Stomach (tissue), 9 donors: ENCODE data around the gene DMXL2. TPM values are rescaled to one million over a fixed set of nuclear protein-coding genes. Genes with fewer than 3 reads are reported as not detected.

Source experiments
- DNase-seq, 2 donors: peaks; one replicate each; pipeline versions ENCODE4 v3.0.0 to v3.0.0-alpha.2; 2013 to 2019
- H3K27ac ChIP-seq, 5 donors: fragments of 200-600 bp in 4 of 5; sonication (generic) in 4 of 5; one replicate each; pipeline ENCODE4 v1.5.1; 2013 to 2019; ENCODE audit warnings: mild to moderate bottlenecking in 1 of 5, moderate library complexity in 1 of 5
- H3K27me3 ChIP-seq, 3 donors: fragments of 200-600 bp; sonication (generic); one replicate each; pipeline ENCODE4 v1.5.1; 2017 to 2019; ENCODE audit warnings: mixed run types in 1 of 3
- H3K36me3 ChIP-seq, 4 donors: fragments of 200-600 bp; sonication (generic); 1 replicate in 3 of 4; 2 replicates in 1 of 4; pipeline ENCODE4 v1.5.1; 2016 to 2019
- H3K4me1 ChIP-seq, 4 donors: fragments of 200-600 bp; sonication (generic); one replicate each; pipeline ENCODE4 v1.5.1; 2016 to 2019
- H3K4me3 ChIP-seq, 4 donors: fragments of 200-600 bp; sonication (generic) in 3 of 4; one replicate each; pipeline ENCODE4 v1.5.1; 2016 to 2019; ENCODE audit warnings: mild to moderate bottlenecking in 1 of 4
- H3K9me3 ChIP-seq, 4 donors: fragments of 200-600 bp; sonication (generic); one replicate each; pipeline ENCODE4 v1.5.1; 2016 to 2019
- CTCF ChIP-seq, 7 experiments: fragments of 450-650 bp in 4 of 7; fragments of 200-600 bp in 3 of 7; sonication (generic) in 3 of 7; IDR thresholded peaks; one replicate each; pipeline ENCODE4 v1.5.1; 2016 to 2019; ENCODE audit warnings: antibody characterized with exemption in 7 of 7, control low read depth in 2 of 7, mild to moderate bottlenecking in 1 of 7
- EP300 ChIP-seq: sonication (generic); formaldehyde crosslinking; IDR thresholded peaks from one replicate; pipeline ENCODE4 v1.6.1; 2017; ENCODE audit warnings: antibody characterized with exemption
- POLR2A ChIP-seq, 4 donors: fragments of 450-650 bp; IDR thresholded peaks; one replicate each; pipeline ENCODE4 v1.6.1; 2016; ENCODE audit warnings: antibody characterized with exemption in 4 of 4, control low read depth in 2 of 4, mild to moderate bottlenecking in 1 of 4, moderate library complexity in 1 of 4
- POLR2AphosphoS5 ChIP-seq, 3 donors: sonication (generic); formaldehyde crosslinking; IDR thresholded peaks; one replicate each; pipeline ENCODE4 v1.6.1; 2016; ENCODE audit warnings: antibody characterized with exemption in 3 of 3
- WGBS, 5 donors: extraction: QIAGEN DNeasy Blood & Tissue Kit in 3 of 5; methylation state at CpG; one replicate each; pipeline versions ENCODE4 v1.1.5 to v1.1.7; 2013 to 2018; 5-methylcytosine and 5-hydroxymethylcytosine counted together
- intact Hi-C: fragments of 100-400 bp; cut with DNase I; formaldehyde crosslinking; loops from one replicate; pipeline ENCODE4 v1.15.1; 2023; ENCODE audit warnings: low total_unique reads
- polyA plus RNA-seq, 3 donors: library from polyadenylated mRNA; stranded (reverse); fragments of 200-250 nt; gene quantifications; one replicate each; pipeline ENCODE4 v1.2.3, GENCODE V29; 2013
- total RNA-seq, 5 donors: library from RNA; depleted of rRNA; stranded (reverse); fragments of >200 nt; gene quantifications; one replicate each; pipeline versions ENCODE4 v1.1.0 to v1.2.3, GENCODE V29; 2014 to 2016
- donor health status: healthy with polysubstance abuse.
- donor health status: Bipolar disorder and iron deficiency.
- donor health status: healthy.

The DMXL2 gene
- total and polyA plus RNA-seq, 8 donors = 4.9 to 78.4 (median 28.6) TPM

- TF ChIP-seq POLR2AphosphoS5 (IDR thresholded peaks at IDR 0.05) (no peak), CTCF (IDR thresholded peaks at IDR 0.05) (no peak), POLR2A (IDR thresholded peaks at IDR 0.05) (no peak), EP300 (no peak)
- H3K27ac ChIP-seq = peak overlapping the region in 1 of 5 donors; percentile 88
- intact Hi-C loops = no loop called here
- no peaks in the 10 kb centered on the region for H3K9me3 ChIP-seq
- no peak overlapping the region for H3K4me3 ChIP-seq
- H3K36me3 ChIP-seq = no peaks in the 10 kb centered on the region
- H3K27me3 ChIP-seq = no peaks in the 10 kb centered on the region
- WGBS, 5 donors = 60 to 77% (median 65%) methylated on average over 4 of the region's 4 CpGs
- peaks cover 19 to 39% (median 29%) of the 10 kb centered on the region in 4 donors for H3K4me1 ChIP-seq
- DNase-seq = no peak
Observed at GRCh38 chr15:51624022-51624421, 1.5 kb upstream of the DMXL2 start.

DNA sequence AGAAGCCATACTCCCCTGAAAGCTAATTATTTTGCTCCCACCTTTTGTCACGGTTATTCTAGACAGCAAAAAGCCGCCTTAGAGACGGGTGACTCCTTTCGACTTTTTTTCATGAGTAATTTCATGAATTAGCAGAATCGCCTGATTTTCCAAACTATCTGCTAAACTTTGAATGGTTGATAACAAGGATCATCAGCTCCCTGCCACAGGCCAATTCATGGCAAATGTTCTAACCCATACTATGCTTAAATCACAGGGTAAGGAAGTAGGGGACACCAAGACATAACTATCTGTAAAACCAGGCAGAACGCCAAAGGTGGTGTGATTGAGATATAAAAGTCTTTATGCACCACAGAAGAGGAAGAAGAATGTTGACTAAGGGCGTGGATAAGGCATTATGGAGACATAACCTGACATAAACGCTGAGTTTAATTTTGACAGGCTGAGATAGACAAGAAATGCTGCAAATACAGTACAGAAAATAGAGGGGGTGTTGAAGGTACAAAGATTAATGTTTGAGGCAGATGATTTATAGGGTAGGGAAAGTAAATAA is 891 bp upstream of the DMXL2 start:
- Histone ChIP-seq H3K9me3 (no peaks in the 10 kb centered on the region), H3K36me3 (no peaks in the 10 kb centered on the region), H3K27me3 (no peaks in the 10 kb centered on the region), H3K4me3 (peak overlapping the region; percentile 65 to 95 (median 83)), H3K27ac (peak overlapping the region in 4 of 5 donors; percentile 73 to 92 (median 87)), H3K4me1 (peaks cover 19 to 42% (median 29%) of the 10 kb centered on the region in 4 donors)
- TF ChIP-seq CTCF (IDR thresholded peaks at IDR 0.05) = no peak
- TF ChIP-seq POLR2AphosphoS5 (IDR thresholded peaks at IDR 0.05) = no peak
- TF ChIP-seq POLR2A (IDR thresholded peaks at IDR 0.05) = no peak
- DNase-seq = peak in 1 of 2 donors; percentile 60
- intact Hi-C loops = no loop called here
- 7 to 20% (median 11%) methylated on average over 8 of the region's 8 CpGs for WGBS, 5 donors

DNA sequence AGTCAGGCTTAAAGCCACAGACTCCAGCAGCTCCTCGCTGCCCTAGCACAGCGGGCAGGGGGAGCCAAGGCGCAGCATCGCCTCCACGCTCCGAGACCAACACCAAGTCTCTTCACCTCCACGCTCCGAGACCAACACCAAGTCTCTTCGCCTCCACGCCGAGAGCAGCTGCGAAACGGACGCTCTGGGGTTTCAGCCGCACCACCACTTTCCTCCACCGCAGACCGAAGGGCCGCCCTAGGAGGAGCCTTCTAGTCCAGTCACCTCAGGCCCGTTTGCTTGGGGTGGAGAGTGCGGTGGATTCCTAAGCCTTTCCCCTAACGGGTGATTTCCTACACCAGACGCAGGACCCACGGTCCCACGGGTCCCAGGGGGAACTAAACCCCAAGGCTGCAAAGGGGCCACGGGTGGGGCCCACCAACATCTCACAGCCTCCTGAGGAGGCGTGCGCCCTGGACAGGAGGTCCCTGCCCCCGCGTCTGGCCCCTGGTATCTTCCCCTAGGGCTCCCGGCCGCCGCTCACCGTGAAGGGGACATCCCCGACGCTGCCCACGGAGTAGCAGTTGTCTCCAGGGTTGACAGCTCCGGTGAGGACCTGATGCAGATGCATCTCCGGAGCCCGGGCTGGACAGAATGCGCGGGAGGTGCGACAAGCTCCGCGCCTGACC is 501 bp downstream of the DMXL2 start:
- TF ChIP-seq POLR2AphosphoS5 (IDR thresholded peaks at IDR 0.05) (no peak), EP300 (no peak), POLR2A (IDR thresholded peaks at IDR 0.05) (no peak), CTCF (IDR thresholded peaks at IDR 0.05) (peak in 1 of 7 experiments; percentile 7)
- H3K27ac ChIP-seq = peak overlapping the region; percentile 72 to 92 (median 86)
- 0% methylated on average over 23 to 44 of the region's 44 CpGs for WGBS, 5 donors
- no peaks in the 10 kb centered on the region for H3K9me3 ChIP-seq
- H3K4me3 ChIP-seq = peak overlapping the region; percentile 65 to 95 (median 83)
- no peaks in the 10 kb centered on the region for H3K27me3 ChIP-seq
- peak; percentile 42 to 78 for DNase-seq
- H3K36me3 ChIP-seq = no peaks in the 10 kb centered on the region
- peaks cover 19 to 43% (median 29%) of the 10 kb centered on the region in 4 donors for H3K4me1 ChIP-seq
- intact Hi-C loops = no loop called here

DNA sequence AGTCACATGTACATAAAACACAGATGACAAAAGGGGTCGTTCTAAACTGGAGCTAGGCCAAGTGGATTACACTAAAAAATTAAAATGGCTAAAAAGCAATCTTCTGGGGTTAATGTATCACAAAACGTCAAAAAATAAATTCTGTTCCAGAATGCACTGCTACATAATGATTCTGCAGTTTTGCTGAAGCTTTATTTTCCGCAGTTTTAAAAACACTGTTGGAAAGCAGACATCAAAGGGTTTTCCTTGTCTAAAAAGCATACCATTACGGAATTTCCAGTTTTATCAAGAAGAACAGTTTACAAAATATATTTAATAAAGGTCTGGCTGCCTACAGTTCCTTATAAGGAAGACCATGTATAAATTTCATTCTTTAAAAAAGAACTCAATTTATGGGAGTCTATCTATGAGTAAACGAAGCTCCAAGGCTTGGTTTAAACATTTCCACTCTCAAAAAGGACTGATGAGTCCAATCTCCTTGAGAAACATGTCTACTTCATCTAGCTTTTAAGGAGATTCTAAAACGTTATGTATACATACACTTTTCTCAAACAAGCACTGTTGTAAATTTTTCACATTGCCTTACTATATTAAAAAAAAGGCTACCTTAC is 1.3 kb downstream of the DMXL2 start:
- H3K36me3 ChIP-seq = no peaks in the 10 kb centered on the region
- H3K27me3 ChIP-seq = no peaks in the 10 kb centered on the region
- H3K27ac ChIP-seq = peak overlapping the region in 4 of 5 donors; percentile 73 to 92 (median 87)
- WGBS, 5 donors = 29 to 44% (median 39%) methylated on average over 6 of the region's 6 CpGs
- H3K9me3 ChIP-seq = no peaks in the 10 kb centered on the region
- TF ChIP-seq CTCF (IDR thresholded peaks at IDR 0.05) = no peak
- TF ChIP-seq EP300 = no peak
- no peak for TF ChIP-seq POLR2A (IDR thresholded peaks at IDR 0.05)
- no peak for TF ChIP-seq POLR2AphosphoS5 (IDR thresholded peaks at IDR 0.05)
- peak overlapping the region; percentile 65 to 95 (median 83) for H3K4me3 ChIP-seq
- intact Hi-C loops = no loop called here
- no peak for DNase-seq
- H3K4me1 ChIP-seq = peaks cover 19 to 43% (median 29%) of the 10 kb centered on the region in 4 donors
